SK-N-SH (cell line): ENCODE results near the gene DDX39B.

Experiments
- EZH2phosphoT487 ChIP-seq: fragments of 200-600 bp; sonication (generic); IDR thresholded peaks from 2 replicates; pipeline ENCODE4 v1.6.1; 2017; ENCODE audit warnings: low read depth, mixed run types, mild to moderate bottlenecking, antibody characterized with exemption, moderate library complexity, borderline replicate concordance
- RXRA ChIP-seq: IDR thresholded peaks from 2 replicates; pipeline ENCODE4 v1.4.0; 2012; ENCODE audit warnings: low read depth, mild to moderate bottlenecking, borderline replicate concordance

DNA sequence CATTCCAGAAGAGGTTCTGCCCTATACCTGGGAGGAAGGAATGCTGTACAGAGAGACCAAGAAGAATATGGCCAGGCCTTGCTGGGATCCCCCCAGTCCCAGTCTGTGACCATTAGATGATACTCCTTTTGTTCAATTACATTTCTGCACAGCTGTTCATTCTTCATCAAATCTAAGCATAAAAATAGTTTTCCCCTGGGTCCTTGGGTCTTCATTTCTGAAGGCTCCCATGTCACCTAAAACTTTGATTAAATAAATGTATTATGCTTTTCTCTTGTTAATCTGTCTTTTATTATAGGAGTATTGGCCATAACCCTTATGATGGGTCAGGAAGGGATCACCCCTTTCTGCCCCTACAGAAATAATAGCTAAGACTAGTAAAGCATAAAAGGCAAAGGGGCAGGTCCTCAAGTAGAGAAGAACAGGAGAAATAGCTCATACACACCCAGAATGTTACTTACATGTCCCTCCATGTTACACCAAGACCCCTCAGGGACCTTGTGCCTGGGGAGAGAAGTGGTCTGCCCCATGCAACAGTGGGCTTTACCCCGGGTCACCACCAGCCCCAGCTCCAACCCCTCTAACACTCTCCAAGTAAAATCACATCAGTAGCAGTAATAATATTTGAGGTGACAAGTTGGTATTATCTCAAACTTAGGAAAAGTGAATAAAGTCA is 28.2 kb upstream of the DDX39B start:
- TF ChIP-seq RXRA: no peak
- no peak for TF ChIP-seq EZH2phosphoT487
